GM21390 (cell line): ENCODE measurements around the gene GAD1.

Experiments used
- ATAC-seq: cut with Tn5 transposase; IDR thresholded peaks from one replicate; pipeline ENCODE4 v1.9.1; 2021; ENCODE audit not compliant: unreplicated experiment

Gene GAD1

GRCh38 chr2:170817093-170818035 is 677 bp downstream of the GAD1 start:
- no peak for ATAC-seq

- no peak for ATAC-seq
Measured at GRCh38 chr2:170818036-170818751, 1.5 kb downstream of the GAD1 start.

GRCh38 chr2:170818752-170819470 is 2.2 kb downstream of the GAD1 start:
- ATAC-seq: no peak

- ATAC-seq: no peak
Measured at GRCh38 chr2:170819680-170820664, 3.3 kb downstream of the GAD1 start.

GRCh38 chr2:170820757-170821530 is 4.3 kb downstream of the GAD1 start:
- no peak for ATAC-seq

- ATAC-seq: no peak
Measured at GRCh38 chr2:170821531-170822289, 5.0 kb downstream of the GAD1 start.

GRCh38 chr2:170822290-170823087 is 5.8 kb downstream of the GAD1 start:
- ATAC-seq: no peak

- no peak for ATAC-seq
Measured at GRCh38 chr2:170823088-170823897, 6.6 kb downstream of the GAD1 start.

- ATAC-seq: no peak
Measured at GRCh38 chr2:170823898-170824215, 7.2 kb downstream of the GAD1 start.

GRCh38 chr2:170824526-170825015 is 7.9 kb downstream of the GAD1 start:
- no peak for ATAC-seq

GRCh38 chr2:170827841-170828532 is 11.3 kb downstream of the GAD1 start:
- no peak for ATAC-seq

GRCh38 chr2:170828533-170828916 is 11.8 kb downstream of the GAD1 start:
- ATAC-seq: no peak

GRCh38 chr2:170829036-170829435 is 12.3 kb downstream of the GAD1 start:
- no peak for ATAC-seq

GRCh38 chr2:170830166-170830565 is 13.5 kb downstream of the GAD1 start:
- no peak for ATAC-seq

GRCh38 chr2:170831115-170831514 is 14.4 kb downstream of the GAD1 start:
- ATAC-seq: no peak

- no peak for ATAC-seq
Measured at GRCh38 chr2:170836027-170836426, 19.3 kb downstream of the GAD1 start.
